Hepatocyte (in vitro differentiated cells): Measurements from ENCODE around the gene IFNL1. TPM values are rescaled to one million over a fixed set of nuclear protein-coding genes. Genes with fewer than 3 reads are reported as not detected.
"Not testable (repeated sequence)": the region's sequence is repeated elsewhere in the genome, so short reads cannot be mapped to it uniquely, and the experiment has no call there.

Experiments used
- DNase-seq: peaks from one replicate; pipeline ENCODE4 v3.0.0-alpha.2; 2016; ENCODE audit warnings: low spot score
- H2AFZ ChIP-seq: fragments of 200-600 bp; sonication (generic); 2 replicates; pipeline ENCODE4 v1.6.0; 2016; ENCODE audit warnings: antibody characterized with exemption, mild to moderate bottlenecking
- H3K27ac ChIP-seq: fragments of 200-600 bp; sonication (generic); 2 replicates; pipeline ENCODE4 v1.5.1; 2016; ENCODE audit warnings: mild to moderate bottlenecking
- H3K27me3 ChIP-seq: fragments of 200-600 bp; sonication (generic); 2 replicates; pipeline ENCODE4 v1.6.1; 2016
- H3K36me3 ChIP-seq: fragments of 200-600 bp; sonication (generic); replicated peaks from 2 replicates; pipeline ENCODE4 v1.5.1; 2016; ENCODE audit warnings: low read depth; ENCODE audit not compliant: insufficient read depth
- H3K4me1 ChIP-seq: fragments of 200-600 bp; sonication (generic); 2 replicates; pipeline ENCODE4 v1.5.1; 2016; ENCODE audit warnings: mild to moderate bottlenecking, moderate library complexity; ENCODE audit not compliant: insufficient read depth
- H3K4me2 ChIP-seq: fragments of 200-600 bp; sonication (generic); 2 replicates; pipeline ENCODE4 v1.6.0; 2016
- H3K4me3 ChIP-seq: fragments of 200-600 bp; sonication (generic); 2 replicates; pipeline ENCODE4 v1.5.1; 2016; ENCODE audit warnings: mild to moderate bottlenecking
- H3K79me2 ChIP-seq: fragments of 200-600 bp; sonication (generic); 2 replicates; pipeline ENCODE4 v1.6.0; 2017; ENCODE audit warnings: mild to moderate bottlenecking
- H3K9me2 ChIP-seq: fragments of 200-600 bp; sonication (generic); replicated peaks from 2 replicates; pipeline ENCODE4 v1.6.0; 2017; ENCODE audit warnings: mild to moderate bottlenecking; ENCODE audit not compliant: insufficient read depth
- H3K9me3 ChIP-seq: fragments of 200-600 bp; sonication (generic); 2 replicates; pipeline ENCODE4 v1.5.1; 2016; ENCODE audit warnings: low read depth, mild to moderate bottlenecking
- H4K20me1 ChIP-seq: fragments of 200-600 bp; sonication (generic); 2 replicates; pipeline ENCODE4 v1.6.0; 2016; ENCODE audit warnings: mild to moderate bottlenecking; ENCODE audit not compliant: insufficient read depth, poor library complexity, severe bottlenecking
- EZH2 ChIP-seq: fragments of 200-600 bp; sonication (generic); IDR thresholded peaks from 2 replicates; pipeline ENCODE4 v1.6.1; 2016; ENCODE audit warnings: antibody characterized with exemption, mild to moderate bottlenecking, borderline replicate concordance
- EZH2phosphoT487 ChIP-seq: fragments of 200-600 bp; sonication (generic); IDR thresholded peaks from one replicate; pipeline ENCODE4 v1.6.1; 2018; ENCODE audit warnings: antibody characterized with exemption, mild to moderate bottlenecking, low read depth, moderate library complexity; ENCODE audit not compliant: unreplicated experiment, severe bottlenecking
- WGBS: methylation state at CpG from one replicate; pipeline ENCODE4 v1.1.6; 2016; ENCODE audit warnings: low lambda C conversion rate; ENCODE audit errors: missing lambda C conversion rate; 5-methylcytosine and 5-hydroxymethylcytosine counted together
- polyA plus RNA-seq: library from polyadenylated mRNA; unstranded; fragments of >200 nt; fragmentation: Nextera tagmentation; extraction: Ambion mirVana; gene quantifications from 2 replicates; pipeline ENCODE4 v1.2.1, GENCODE V29; 2016
- total RNA-seq: library from RNA; depleted of rRNA; stranded (reverse); fragments of >200 nt; gene quantifications from 2 replicates; pipeline ENCODE4 v1.2.3, GENCODE V29; 2014
- TF ChIP-seq, protein P1 (sequence below): fragments of 200-600 bp; sonication (generic); IDR thresholded peaks from 2 replicates; pipeline ENCODE4 v1.5.1; 2016; ENCODE audit warnings: antibody characterized with exemption, mild to moderate bottlenecking; ENCODE audit not compliant: poor library complexity

The IFNL1 gene
- total and polyA plus RNA-seq, 2 experiments from 2014 or later = not detected

GRCh38 chr19:39264306-39265290 lies 31.6 kb upstream of the IFNL1 start:
- Histone ChIP-seq H3K4me1 (peaks cover 15% of the 10 kb centered on the region), H4K20me1 (no peaks in the 10 kb centered on the region), H3K27me3 (peaks cover 38% of the 10 kb centered on the region), H3K4me3 (no peak overlapping the region), H3K4me2 (peak overlapping the region; percentile 69), H3K9me3 (no peaks in the 10 kb centered on the region), H2AFZ (peak overlapping the region; percentile 49), H3K79me2 (no peaks in the 10 kb centered on the region), H3K27ac (no peak overlapping the region), H3K36me3 (no peaks in the 10 kb centered on the region), H3K9me2 (no peaks in the 10 kb centered on the region)
- WGBS = 10% methylated on average over 85 of the region's 102 CpGs
- TF ChIP-seq EZH2 (peak; percentile 57), EZH2phosphoT487 (peak; percentile 26)
- TF ChIP-seq, protein P1, sequence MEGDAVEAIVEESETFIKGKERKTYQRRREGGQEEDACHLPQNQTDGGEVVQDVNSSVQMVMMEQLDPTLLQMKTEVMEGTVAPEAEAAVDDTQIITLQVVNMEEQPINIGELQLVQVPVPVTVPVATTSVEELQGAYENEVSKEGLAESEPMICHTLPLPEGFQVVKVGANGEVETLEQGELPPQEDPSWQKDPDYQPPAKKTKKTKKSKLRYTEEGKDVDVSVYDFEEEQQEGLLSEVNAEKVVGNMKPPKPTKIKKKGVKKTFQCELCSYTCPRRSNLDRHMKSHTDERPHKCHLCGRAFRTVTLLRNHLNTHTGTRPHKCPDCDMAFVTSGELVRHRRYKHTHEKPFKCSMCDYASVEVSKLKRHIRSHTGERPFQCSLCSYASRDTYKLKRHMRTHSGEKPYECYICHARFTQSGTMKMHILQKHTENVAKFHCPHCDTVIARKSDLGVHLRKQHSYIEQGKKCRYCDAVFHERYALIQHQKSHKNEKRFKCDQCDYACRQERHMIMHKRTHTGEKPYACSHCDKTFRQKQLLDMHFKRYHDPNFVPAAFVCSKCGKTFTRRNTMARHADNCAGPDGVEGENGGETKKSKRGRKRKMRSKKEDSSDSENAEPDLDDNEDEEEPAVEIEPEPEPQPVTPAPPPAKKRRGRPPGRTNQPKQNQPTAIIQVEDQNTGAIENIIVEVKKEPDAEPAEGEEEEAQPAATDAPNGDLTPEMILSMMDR = no peak
- DNase-seq = peak; percentile 49

- Histone ChIP-seq H3K27me3 (peaks cover 38% of the 10 kb centered on the region), H4K20me1 (no peaks in the 10 kb centered on the region), H3K27ac (no peak overlapping the region), H3K36me3 (no peaks in the 10 kb centered on the region), H3K4me2 (peak overlapping the region; percentile 69), H3K9me2 (no peaks in the 10 kb centered on the region), H3K4me1 (peaks cover 15% of the 10 kb centered on the region), H3K79me2 (no peaks in the 10 kb centered on the region), H3K4me3 (no peak overlapping the region), H2AFZ (no peak overlapping the region), H3K9me3 (no peaks in the 10 kb centered on the region)
- 56% methylated on average over 38 of the region's 39 CpGs for WGBS
- TF ChIP-seq EZH2phosphoT487 (no peak), EZH2 (peak; percentile 11)
- TF ChIP-seq, protein P1 = no peak
- DNase-seq = no peak
Measured at GRCh38 chr19:39265321-39265916, 30.8 kb upstream of the IFNL1 start.

GRCh38 chr19:39268085-39268484 lies 28.1 kb upstream of the IFNL1 start, which contains the start of gene IFNL2:
Gene IFNL2, plus strand, starts transcription at chr19:39268396. Its CDS starts 173 bp downstream, at chr19:39268569.
- not testable (repeated sequence) for H2AFZ ChIP-seq, H3K36me3 ChIP-seq, H3K9me3 ChIP-seq, H3K79me2 ChIP-seq, H4K20me1 ChIP-seq, H3K4me2 ChIP-seq, H3K4me3 ChIP-seq, H3K27ac ChIP-seq, H3K9me2 ChIP-seq, DNase-seq
- H3K27me3 ChIP-seq = peaks cover 28% of the 10 kb centered on the region
- WGBS = no CpG with 5 or more reads among the region's 1 CpG
- peaks cover 15% of the 10 kb centered on the region for H3K4me1 ChIP-seq

DNA sequence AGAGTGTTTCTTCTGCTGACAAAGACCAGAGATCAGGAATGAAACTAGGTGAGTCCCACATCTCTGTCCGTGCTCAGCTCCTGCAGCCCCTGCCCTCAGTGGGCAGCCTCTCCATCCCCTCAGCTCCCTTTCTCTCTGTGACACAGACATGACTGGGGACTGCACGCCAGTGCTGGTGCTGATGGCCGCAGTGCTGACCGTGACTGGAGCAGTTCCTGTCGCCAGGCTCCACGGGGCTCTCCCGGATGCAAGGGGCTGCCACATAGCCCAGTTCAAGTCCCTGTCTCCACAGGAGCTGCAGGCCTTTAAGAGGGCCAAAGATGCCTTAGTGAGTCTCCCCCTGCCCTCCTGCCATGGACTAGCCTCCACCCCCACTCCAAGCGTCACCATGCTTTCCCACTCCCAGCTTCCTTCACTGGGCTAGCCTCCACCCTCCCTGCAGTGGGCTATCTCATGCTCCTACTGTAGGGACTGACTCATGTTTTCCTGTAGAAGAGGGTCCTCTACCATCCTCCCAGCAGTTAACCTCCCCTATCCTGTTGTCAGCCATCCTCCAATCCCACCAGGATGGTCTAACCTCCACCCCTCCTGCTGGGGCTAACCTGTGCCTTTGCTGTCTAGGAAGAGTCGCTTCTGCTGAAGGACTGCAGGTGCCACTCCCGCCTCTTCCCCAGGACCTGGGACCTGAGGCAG lies 27.5 kb upstream of the IFNL1 start:
- Histone ChIP-seq H3K4me1 (peaks cover 14% of the 10 kb centered on the region), H3K27me3 (peaks cover 23% of the 10 kb centered on the region)
- H3K9me2 ChIP-seq, DNase-seq, H3K9me3 ChIP-seq, H3K27ac ChIP-seq, H3K4me2 ChIP-seq, H2AFZ ChIP-seq, H3K4me3 ChIP-seq, H4K20me1 ChIP-seq, H3K36me3 ChIP-seq, H3K79me2 ChIP-seq: not testable (repeated sequence)
- WGBS = 81% methylated on average over 9 of the region's 10 CpGs

DNA sequence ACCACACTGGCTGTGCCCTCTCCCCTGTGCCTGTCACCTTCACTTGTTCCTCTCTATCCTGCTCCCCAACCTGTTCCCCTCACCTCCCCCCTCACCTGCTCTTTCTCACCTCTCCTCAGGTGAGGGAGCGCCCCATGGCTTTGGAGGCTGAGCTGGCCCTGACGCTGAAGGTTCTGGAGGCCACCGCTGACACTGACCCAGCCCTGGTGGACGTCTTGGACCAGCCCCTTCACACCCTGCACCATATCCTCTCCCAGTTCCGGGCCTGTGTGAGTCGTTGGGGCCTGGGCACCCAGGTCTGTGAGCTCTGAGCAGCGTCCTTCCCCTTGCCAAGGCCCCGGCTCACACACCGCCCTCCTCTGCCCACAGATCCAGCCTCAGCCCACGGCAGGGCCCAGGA lies 26.8 kb upstream of the IFNL1 start:
- H3K27ac ChIP-seq, H3K79me2 ChIP-seq, H3K4me3 ChIP-seq, H3K36me3 ChIP-seq, H3K4me1 ChIP-seq, H4K20me1 ChIP-seq, H3K4me2 ChIP-seq, H3K9me3 ChIP-seq, H2AFZ ChIP-seq, H3K9me2 ChIP-seq, DNase-seq: not testable (repeated sequence)
- H3K27me3 ChIP-seq = peaks cover 16% of the 10 kb centered on the region
- 79% methylated on average over 9 of the region's 10 CpGs for WGBS
